Panc1 (cell line): ENCODE data around the gene FILIP1L. TPM values are rescaled to one million over a fixed set of nuclear protein-coding genes. Genes with fewer than 3 reads are reported as not detected.

ENCODE experiments used
- ATAC-seq: fragments of 200-7000 bp; cut with Tn5 transposase; 2 replicates; pipeline ENCODE4 v1.9.1; 2020; ENCODE audit warnings: mild to moderate bottlenecking, moderate library complexity
- BruUV-seq: library from RNA; stranded (reverse); fragments of 400-500 nt; replicated peaks from 2 replicates; lab custom pipeline; 2021; lab: Mats Ljungman, UMichigan
- CTCF ChIA-PET: fragments of 300-600 bp; sonication (Branson Sonifier 250); formaldehyde crosslinking; loops from one replicate; lab custom pipeline; 2022; ENCODE audit warnings: antibody characterized with exemption; lab: Charles Lee
- POLR2A ChIA-PET: fragments of 300-600 bp; sonication (Branson Sonifier 250); formaldehyde crosslinking; loops from one replicate; lab custom pipeline; 2022; ENCODE audit warnings: antibody characterized with exemption; lab: Charles Lee
- DNase-seq: peaks from one replicate; pipeline ENCODE4 v3.0.0-alpha.2; 2010; ENCODE audit warnings: low read depth, low spot score
- H3K27ac ChIP-seq: 2 replicates; pipeline ENCODE4 v1.5.1; 2011; ENCODE audit warnings: mild to moderate bottlenecking, low read length, inconsistent platforms
- H3K27me3 ChIP-seq: fragments of 200-500 bp; sonication (Bioruptor generic); 2 replicates; pipeline ENCODE4 v1.6.0; 2014; ENCODE audit warnings: low read length, inconsistent platforms; ENCODE audit not compliant: control insufficient read depth, insufficient read depth
- H3K36me3 ChIP-seq: fragments of 200-500 bp; sonication (Bioruptor generic); 2 replicates; pipeline ENCODE4 v1.5.1; 2014; ENCODE audit warnings: inconsistent platforms, mild to moderate bottlenecking, low read length, moderate library complexity; ENCODE audit not compliant: control insufficient read depth, insufficient read depth
- H3K4me1 ChIP-seq: 2 replicates; pipeline ENCODE4 v1.5.1; 2011; ENCODE audit warnings: inconsistent platforms, mild to moderate bottlenecking, low read length, moderate library complexity; ENCODE audit not compliant: control insufficient read depth, insufficient read depth
- H3K4me3 ChIP-seq, 2 experiments: 2 replicates each; pipeline ENCODE4 v1.5.1; 2011 to 2012; ENCODE audit warnings: low read depth in 2 of 2, low read length in 2 of 2, mild to moderate bottlenecking in 2 of 2, inconsistent platforms in 1 of 2, moderate library complexity in 1 of 2
- H3K9me3 ChIP-seq: fragments of 200-500 bp; sonication (Bioruptor generic); 2 replicates; pipeline ENCODE4 v1.5.1; 2014; ENCODE audit warnings: low read depth, mild to moderate bottlenecking, inconsistent platforms, low read length, moderate library complexity; ENCODE audit not compliant: control insufficient read depth, insufficient read depth
- CTCF ChIP-seq: fragments of 450-650 bp; IDR thresholded peaks from 2 replicates; pipeline ENCODE4 v1.5.1; 2017; ENCODE audit warnings: mild to moderate bottlenecking
- POLR2AphosphoS5 ChIP-seq: IDR thresholded peaks from 2 replicates; pipeline ENCODE4 v1.6.1; 2012; ENCODE audit warnings: mild to moderate bottlenecking, low read depth, low read length, moderate library complexity
- REST ChIP-seq, 2 experiments: IDR thresholded peaks; 2 replicates each; pipeline ENCODE4 v1.6.1; 2011 to 2012; ENCODE audit warnings: low read depth in 2 of 2, control low read depth in 1 of 2, low read length in 1 of 2, mild to moderate bottlenecking in 1 of 2, moderate library complexity in 1 of 2; ENCODE audit not compliant: insufficient read depth in 1 of 2
- SIN3A ChIP-seq: IDR thresholded peaks from 2 replicates; pipeline ENCODE4 v1.6.1; 2012; ENCODE audit warnings: low read depth, mild to moderate bottlenecking, low read length, moderate library complexity, borderline replicate concordance; ENCODE audit not compliant: insufficient read depth
- TCF7L2 ChIP-seq: IDR thresholded peaks from 2 replicates; pipeline ENCODE4 v1.6.1; 2011; ENCODE audit warnings: mild to moderate bottlenecking, low read depth, low read length, inconsistent platforms
- in situ Hi-C: cut with HindIII; loops from 2 replicates; pipeline ENCODE4 v1.10.0; 2016; ENCODE audit warnings: low sequenced_read_pairs, low pct_unique_long_range_greater_than_20kb
- intact Hi-C: fragments of 100-400 bp; cut with micrococcal nuclease; formaldehyde crosslinking; loops from one replicate; pipeline ENCODE4 v1.10.0; 2022; ENCODE audit not compliant: unreplicated experiment
- total RNA-seq: library from RNA; stranded (reverse); gene quantifications from one replicate; pipeline ENCODE4 v1.2.1, GENCODE V29; 2021; ENCODE audit not compliant: unreplicated experiment

Gene FILIP1L
- total RNA-seq, 1 experiment from 2014 or later, result 3.2 TPM

GRCh38 chr3:99838755-99839154 lies 275.5 kb downstream of the FILIP1L start:
- Histone ChIP-seq H3K9me3 (no peaks in the 10 kb centered on the region), H3K4me1 (peaks cover 12% of the 10 kb centered on the region), H3K27me3 (no peaks in the 10 kb centered on the region), H3K36me3 (no peaks in the 10 kb centered on the region), H3K4me3 (no peak overlapping the region), H3K27ac (no peak overlapping the region)
- no peak for ATAC-seq
- no TSS peak for BruUV-seq
- CTCF ChIA-PET, result no interaction called here
- intact Hi-C loops (no loop called here), in situ Hi-C loops (no loop called here)
- no peak for DNase-seq
- POLR2A ChIA-PET, result no interaction called here
- TF ChIP-seq TCF7L2 (no peak), REST (IDR thresholded peaks at IDR 0.05; ENCODE audit: insufficient read depth in 1 of 2, low read depth in 2 of 2, low read length in 1 of 2) (no peak), CTCF (no peak), SIN3A (no peak), POLR2AphosphoS5 (no peak)

GRCh38 chr3:99837715-99838114 lies 276.6 kb downstream of the FILIP1L start:
- CTCF ChIA-PET, result no interaction called here
- Histone ChIP-seq H3K9me3 (no peaks in the 10 kb centered on the region), H3K27me3 (no peaks in the 10 kb centered on the region), H3K4me1 (0 out of 2 replicates have a peak, but pooled peaks cover 2% of the 10 kb centered on the region), H3K4me3 (no peak overlapping the region), H3K27ac (no peak overlapping the region), H3K36me3 (no peaks in the 10 kb centered on the region)
- in situ Hi-C loops (no loop called here), intact Hi-C loops (no loop called here)
- no peak for ATAC-seq
- no TSS peak for BruUV-seq
- TF ChIP-seq SIN3A, result no peak
- TF ChIP-seq POLR2AphosphoS5, result no peak
- TF ChIP-seq CTCF, result no peak
- TF ChIP-seq TCF7L2, result no peak
- no peak for TF ChIP-seq REST (IDR thresholded peaks at IDR 0.05; ENCODE audit: insufficient read depth in 1 of 2, low read depth in 2 of 2, low read length in 1 of 2)
- no peak for DNase-seq
- POLR2A ChIA-PET, result no interaction called here
